Gastrocnemius medialis (tissue), 4 donors: ENCODE measurements around the gene BCL2A1. TPM values are rescaled to one million over a fixed set of nuclear protein-coding genes. Genes with fewer than 3 reads are reported as not detected.

ENCODE experiments used
- ATAC-seq, 2 donors: fragments of 150-250 bp; one replicate each; pipeline ENCODE4 v1.9.1; 2016
- DNase-seq, 2 donors: peaks; one replicate each; pipeline ENCODE4 v3.0.0-alpha.2; 2019
- H3K27ac ChIP-seq, 4 donors: fragments of 200-600 bp; sonication (generic); 1 replicate in 1 of 4; 2 replicates in 3 of 4; pipeline ENCODE4 v1.5.1; 2016 to 2018; ENCODE audit warnings: mild to moderate bottlenecking in 2 of 4, moderate library complexity in 1 of 4
- H3K27me3 ChIP-seq, 3 donors: fragments of 200-600 bp; sonication (generic) in 2 of 3; 1 replicate in 1 of 3; 2 replicates in 2 of 3; pipeline versions ENCODE4 v1.5.1 to v1.6.0; 2016 to 2019; ENCODE audit warnings: mild to moderate bottlenecking in 1 of 3, moderate library complexity in 1 of 3
- H3K36me3 ChIP-seq, 2 donors: fragments of 200-600 bp; sonication (generic) in 1 of 2; one replicate each; pipeline ENCODE4 v1.5.1; 2017 to 2018
- H3K4me1 ChIP-seq, 2 donors: fragments of 200-600 bp; sonication (generic) in 1 of 2; one replicate each; pipeline ENCODE4 v1.5.1; 2016 to 2017; ENCODE audit warnings: mild to moderate bottlenecking in 2 of 2
- H3K4me3 ChIP-seq, 4 donors: fragments of 200-600 bp; sonication (generic) in 3 of 4; 1 replicate in 1 of 4; 2 replicates in 3 of 4; pipeline ENCODE4 v1.5.1; 2016 to 2019; ENCODE audit warnings: mild to moderate bottlenecking in 2 of 4
- H3K9me3 ChIP-seq, 3 donors: fragments of 200-600 bp; sonication (generic) in 2 of 3; 1 replicate in 1 of 3; 2 replicates in 2 of 3; pipeline ENCODE4 v1.5.1; 2016 to 2019
- CTCF ChIP-seq, 5 experiments: fragments of 450-650 bp in 3 of 5; fragments of 200-600 bp in 2 of 5; sonication (generic) in 2 of 5; IDR thresholded peaks in 4 of 5; conservative IDR thresholded peaks in 1 of 5; 1 replicate in 4 of 5; 2 replicates in 1 of 5; pipeline ENCODE4 v1.5.1; 2016 to 2019; ENCODE audit warnings: antibody characterized with exemption in 5 of 5, mild to moderate bottlenecking in 3 of 5, moderate library complexity in 3 of 5
- POLR2A ChIP-seq, 2 donors: fragments of 450-650 bp; IDR thresholded peaks; one replicate each; pipeline ENCODE4 v1.6.1; 2017; ENCODE audit warnings: antibody characterized with exemption in 2 of 2, mild to moderate bottlenecking in 2 of 2, moderate library complexity in 2 of 2
- in situ Hi-C, 4 donors: fragments of 200-750 bp; cut with MboI; loops; one replicate each; pipeline versions ENCODE4 v1.15.0 to v1.8.0; 2017; ENCODE audit warnings: low sequenced_read_pairs in 4 of 4
- intact Hi-C: fragments of 100-400 bp; cut with DNase I; formaldehyde crosslinking; loops from one replicate; pipeline ENCODE4 v1.15.1; 2023; ENCODE audit warnings: low total_unique reads
- total RNA-seq, 4 donors: library from RNA; depleted of rRNA; stranded (reverse); fragments of >200 nt; gene quantifications; one replicate each; pipeline versions ENCODE4 v1.1.0 to v1.2.3, GENCODE V29; 2016

BCL2A1 gene
- total RNA-seq, 4 donors from 2014 or later = 3.8 TPM; not detected in 3

GRCh38 chr15:79977431-79978054 lies 6.5 kb upstream of the BCL2A1 start:
- H3K36me3 ChIP-seq = no peaks in the 10 kb centered on the region
- no peaks in the 10 kb centered on the region for H3K9me3 ChIP-seq
- H3K4me3 ChIP-seq = no peak overlapping the region
- H3K27ac ChIP-seq = no peak overlapping the region
- H3K4me1 ChIP-seq = no peaks in the 10 kb centered on the region
- no peaks in the 10 kb centered on the region for H3K27me3 ChIP-seq
- intact Hi-C loops = no loop called here
- DNase-seq = no peak
- no peak for ATAC-seq
- TF ChIP-seq CTCF (IDR thresholded peaks at IDR 0.05 in 4 of 5, conservative IDR thresholded peaks at IDR 0.05 in 1 of 5) = no peak
- in situ Hi-C loops = no loop called here

GRCh38 chr15:79973456-79974195 lies 2.6 kb upstream of the BCL2A1 start:
- no peak for ATAC-seq

GRCh38 chr15:79972863-79973262 lies 1.9 kb upstream of the BCL2A1 start:
- TF ChIP-seq CTCF (IDR thresholded peaks at IDR 0.05 in 4 of 5, conservative IDR thresholded peaks at IDR 0.05 in 1 of 5) = no peak
- TF ChIP-seq POLR2A (IDR thresholded peaks at IDR 0.05) = no peak
- intact Hi-C loops = no loop called here
- H3K27ac ChIP-seq = no peak overlapping the region
- DNase-seq (no peak), ATAC-seq (no peak)
- no peak overlapping the region for H3K4me3 ChIP-seq
- H3K9me3 ChIP-seq = no peaks in the 10 kb centered on the region
- H3K27me3 ChIP-seq = no peaks in the 10 kb centered on the region
- no peaks in the 10 kb centered on the region for H3K4me1 ChIP-seq
- in situ Hi-C loops = no loop called here
- H3K36me3 ChIP-seq = no peaks in the 10 kb centered on the region

More at GRCh38 chr15:79973456-79974195, 2.6 kb upstream of the BCL2A1 start:
- Histone ChIP-seq H3K36me3 (no peaks in the 10 kb centered on the region), H3K9me3 (no peaks in the 10 kb centered on the region), H3K27me3 (no peaks in the 10 kb centered on the region), H3K4me3 (no peak overlapping the region), H3K27ac (no peak overlapping the region), H3K4me1 (no peaks in the 10 kb centered on the region)
- DNase-seq = no peak
- no peak for TF ChIP-seq CTCF (IDR thresholded peaks at IDR 0.05 in 4 of 5, conservative IDR thresholded peaks at IDR 0.05 in 1 of 5)
- no peak for TF ChIP-seq POLR2A (IDR thresholded peaks at IDR 0.05)
- intact Hi-C loops (no loop called here), in situ Hi-C loops (no loop called here)

GRCh38 chr15:79970181-79970580 lies 815 bp downstream of the BCL2A1 start:
- Histone ChIP-seq H3K27ac (no peak overlapping the region), H3K27me3 (no peaks in the 10 kb centered on the region), H3K9me3 (no peaks in the 10 kb centered on the region), H3K4me3 (no peak overlapping the region), H3K4me1 (no peaks in the 10 kb centered on the region), H3K36me3 (no peaks in the 10 kb centered on the region)
- in situ Hi-C loops (no loop called here), intact Hi-C loops (no loop called here)
- ATAC-seq (no peak), DNase-seq (no peak)
- TF ChIP-seq POLR2A (IDR thresholded peaks at IDR 0.05) = no peak
- TF ChIP-seq CTCF (IDR thresholded peaks at IDR 0.05 in 4 of 5, conservative IDR thresholded peaks at IDR 0.05 in 1 of 5) = no peak
